Activated naive CD8-positive, alpha-beta T cell treated with anti-CD3 and anti-CD28 coated beads for 36 hours (primary cell): ENCODE measurements around the gene ZNF592. TPM values are rescaled to one million over a fixed set of nuclear protein-coding genes. Genes with fewer than 3 reads are reported as not detected.

Experiments used
- DNase-seq: peaks from one replicate; pipeline ENCODE4 v3.0.0; 2021
- H3K27ac Mint-ChIP-seq: one replicate; pipeline ENCODE4 v1.8.0; 2022; ENCODE audit warnings: mild to moderate bottlenecking, moderate library complexity, mixed read lengths
- H3K27me3 Mint-ChIP-seq: one replicate; pipeline ENCODE4 v1.8.0; 2022; ENCODE audit warnings: mild to moderate bottlenecking, mixed read lengths
- H3K36me3 Mint-ChIP-seq: one replicate; pipeline ENCODE4 v1.8.0; 2021; ENCODE audit warnings: mild to moderate bottlenecking, mixed read lengths
- H3K4me1 Mint-ChIP-seq: one replicate; pipeline ENCODE4 v1.8.0; 2021; ENCODE audit warnings: mixed read lengths
- H3K4me3 Mint-ChIP-seq: one replicate; pipeline ENCODE4 v1.8.0; 2022; ENCODE audit warnings: mild to moderate bottlenecking, moderate library complexity, mixed read lengths
- H3K9me3 Mint-ChIP-seq: one replicate; pipeline ENCODE4 v1.8.0; 2022; ENCODE audit warnings: mixed read lengths
- total RNA-seq, 2 experiments: library from RNA; stranded (reverse); gene quantifications; one replicate each; pipeline ENCODE4 v1.2.3, GENCODE V29; 2021

ZNF592 gene
- total RNA-seq, 2 experiments from 2014 or later = 24.5 to 26.5 TPM

DNA sequence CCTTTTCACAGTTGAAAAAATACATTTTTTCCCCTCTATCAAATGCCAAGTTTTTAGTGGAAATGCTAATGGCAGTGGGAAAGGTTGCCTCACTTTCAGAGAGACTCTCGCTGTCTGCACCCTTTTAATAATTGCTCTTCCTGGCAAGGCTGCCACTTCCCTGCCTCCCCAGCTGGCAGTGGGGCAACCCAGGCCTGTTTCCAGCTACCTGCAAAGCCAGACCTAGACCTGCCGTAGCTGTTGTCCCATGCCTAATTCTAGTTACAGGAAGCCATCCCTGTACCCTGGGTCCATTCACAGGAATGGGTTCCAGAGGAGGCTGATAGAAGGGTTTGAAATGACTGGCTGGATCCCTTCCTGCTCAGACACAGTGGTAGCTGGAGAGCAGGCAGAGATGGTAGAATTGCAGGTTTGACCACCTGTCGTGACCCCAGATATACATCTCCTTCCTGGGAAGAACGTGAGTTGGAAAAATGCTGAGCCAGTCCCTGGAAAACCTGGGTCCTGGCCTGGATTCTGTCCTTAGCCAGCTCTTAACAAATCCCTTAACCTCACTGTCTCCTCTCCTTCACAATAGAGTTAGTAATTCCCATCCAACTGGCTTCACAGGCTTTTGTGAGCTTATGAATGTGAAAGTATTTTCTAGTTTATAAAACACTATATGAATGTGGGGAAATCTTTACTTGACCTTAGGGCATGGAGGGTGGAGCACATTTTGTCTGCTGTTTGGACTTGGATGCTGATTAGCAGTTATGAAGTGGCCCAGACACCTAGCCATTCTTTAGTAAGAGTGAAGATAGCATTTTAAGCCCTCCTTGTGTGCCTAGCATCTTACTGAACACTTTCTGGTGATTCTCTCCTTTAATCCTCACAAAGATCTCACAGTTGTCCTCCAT, 55.9 kb downstream of the ZNF592 start:
- no peak overlapping the region for H3K4me3 Mint-ChIP-seq
- no peak for DNase-seq
- H3K27me3 Mint-ChIP-seq = no peaks in the 10 kb centered on the region
- H3K9me3 Mint-ChIP-seq = no peaks in the 10 kb centered on the region
- peaks cover 9% of the 10 kb centered on the region for H3K36me3 Mint-ChIP-seq
- no peak overlapping the region for H3K27ac Mint-ChIP-seq
- no peaks in the 10 kb centered on the region for H3K4me1 Mint-ChIP-seq

DNA sequence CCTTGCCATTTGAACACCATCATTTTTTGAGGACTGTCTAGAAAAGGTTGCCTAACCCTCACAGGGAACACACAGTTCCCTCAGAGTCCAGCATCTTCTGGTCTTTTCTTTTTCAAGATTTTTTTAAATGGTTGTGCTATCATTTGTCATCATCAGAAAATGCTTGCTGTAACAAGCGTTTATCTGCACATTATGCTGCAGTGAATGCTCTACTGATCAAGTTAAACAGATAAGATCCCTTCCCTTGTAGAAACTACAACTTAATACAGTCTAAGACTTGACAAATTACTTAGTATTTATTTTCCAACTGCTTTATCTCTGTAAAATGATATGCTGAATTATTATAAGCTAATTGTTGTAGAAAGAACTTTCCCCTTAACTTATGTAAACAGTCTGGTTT, 56.8 kb downstream of the ZNF592 start:
- H3K27ac Mint-ChIP-seq = no peak overlapping the region
- no peaks in the 10 kb centered on the region for H3K27me3 Mint-ChIP-seq
- peaks cover 9% of the 10 kb centered on the region for H3K36me3 Mint-ChIP-seq
- no peak overlapping the region for H3K4me3 Mint-ChIP-seq
- no peaks in the 10 kb centered on the region for H3K4me1 Mint-ChIP-seq
- DNase-seq = no peak
- no peaks in the 10 kb centered on the region for H3K9me3 Mint-ChIP-seq

DNA sequence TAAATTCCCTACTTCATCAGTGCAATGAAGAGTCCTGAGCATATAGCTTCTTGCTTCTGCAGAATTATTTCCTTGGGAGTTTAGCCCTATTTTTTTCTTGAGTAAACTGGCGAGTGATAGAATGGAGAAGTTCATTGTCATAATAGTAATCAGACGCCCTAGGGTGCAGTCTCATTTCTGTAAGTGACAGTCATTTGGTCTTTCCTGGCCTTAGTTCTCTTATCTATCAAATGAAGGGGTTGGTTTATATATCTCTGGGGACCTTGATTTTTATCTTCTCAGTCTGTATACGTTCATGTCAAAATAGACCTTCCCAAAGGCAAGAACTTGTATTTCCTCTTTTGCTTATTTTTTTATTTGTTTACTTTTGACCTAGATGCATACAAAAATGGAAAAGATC, 58.8 kb downstream of the ZNF592 start:
- no peak overlapping the region for H3K27ac Mint-ChIP-seq
- DNase-seq = no peak
- H3K4me1 Mint-ChIP-seq = no peaks in the 10 kb centered on the region
- no peak overlapping the region for H3K4me3 Mint-ChIP-seq
- no peaks in the 10 kb centered on the region for H3K9me3 Mint-ChIP-seq
- peaks cover 9% of the 10 kb centered on the region for H3K36me3 Mint-ChIP-seq
- no peaks in the 10 kb centered on the region for H3K27me3 Mint-ChIP-seq

DNA sequence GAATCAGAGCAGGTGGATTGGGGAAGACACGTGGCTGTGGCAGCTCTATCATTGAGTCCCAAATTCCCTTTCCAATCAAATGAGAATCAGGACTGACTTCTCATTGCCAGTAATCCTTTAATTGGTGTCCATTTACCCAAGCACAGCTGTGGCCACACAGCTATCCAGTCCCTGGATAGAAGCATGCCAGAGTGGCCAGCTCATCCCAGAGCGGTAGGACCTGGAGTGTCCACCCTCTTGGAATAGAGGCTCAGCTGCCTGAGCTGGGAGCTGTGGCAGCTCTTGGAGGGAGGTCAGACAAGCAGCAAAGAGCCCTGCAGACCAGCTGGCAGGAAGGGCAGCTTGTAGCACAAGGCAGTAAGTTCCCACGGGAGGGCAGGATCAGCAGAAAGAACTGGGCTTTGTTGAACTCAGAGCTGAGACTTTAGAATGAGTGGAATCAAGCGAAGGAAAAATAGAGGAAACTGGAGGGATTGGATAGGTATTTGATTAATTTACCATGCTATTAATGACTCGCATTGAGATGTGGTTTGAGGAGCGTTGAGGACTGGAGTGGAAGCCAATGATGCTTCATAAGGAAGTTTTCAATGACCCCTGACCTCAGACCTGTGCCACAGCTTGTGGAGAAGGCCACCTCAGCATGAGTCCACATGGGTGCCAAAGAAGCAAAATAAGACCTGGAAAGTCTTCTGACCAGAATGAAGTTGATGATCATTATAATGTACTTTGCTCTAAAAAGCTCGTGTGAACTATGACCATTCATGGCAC, 61.9 kb downstream of the ZNF592 start:
- H3K4me1 Mint-ChIP-seq = no peaks in the 10 kb centered on the region
- H3K27me3 Mint-ChIP-seq = no peaks in the 10 kb centered on the region
- peaks cover 1% of the 10 kb centered on the region for H3K36me3 Mint-ChIP-seq
- no peak for DNase-seq
- no peaks in the 10 kb centered on the region for H3K9me3 Mint-ChIP-seq
- no peak overlapping the region for H3K27ac Mint-ChIP-seq
- no peak overlapping the region for H3K4me3 Mint-ChIP-seq

GRCh38 chr15:84811151-84811550, 62.8 kb downstream of the ZNF592 start:
- peaks cover 5% of the 10 kb centered on the region for H3K27me3 Mint-ChIP-seq
- no peak for DNase-seq
- H3K4me3 Mint-ChIP-seq = no peak overlapping the region
- H3K36me3 Mint-ChIP-seq = peaks cover 1% of the 10 kb centered on the region
- H3K4me1 Mint-ChIP-seq = no peaks in the 10 kb centered on the region
- no peak overlapping the region for H3K27ac Mint-ChIP-seq
- H3K9me3 Mint-ChIP-seq = no peaks in the 10 kb centered on the region

DNA sequence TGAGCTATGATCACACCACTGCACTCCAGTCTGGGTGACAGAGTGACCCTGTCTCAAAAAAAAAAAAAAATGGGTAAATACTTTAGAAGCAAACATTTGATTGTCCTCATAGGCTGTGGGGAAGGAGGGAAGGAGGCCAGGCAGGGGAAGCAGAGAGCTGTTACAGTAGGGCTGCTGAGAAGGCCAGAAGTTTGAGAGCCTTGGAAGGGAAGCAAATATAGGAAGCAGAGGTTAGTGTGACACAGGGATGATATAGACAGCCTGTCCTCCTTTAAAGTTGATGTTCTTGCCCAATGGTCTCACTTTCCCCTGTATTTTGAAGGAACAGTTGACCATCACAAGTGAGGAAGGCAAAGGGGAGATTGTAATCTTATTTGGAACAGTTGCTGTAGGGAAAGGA, 63.4 kb downstream of the ZNF592 start:
- no peak for DNase-seq
- Mint-ChIP-seq H3K4me1 (peaks cover 2% of the 10 kb centered on the region), H3K27me3 (peaks cover 10% of the 10 kb centered on the region), H3K4me3 (no peak overlapping the region), H3K27ac (no peak overlapping the region), H3K36me3 (peaks cover 1% of the 10 kb centered on the region), H3K9me3 (no peaks in the 10 kb centered on the region)

GRCh38 chr15:84812842-84813241, 64.5 kb downstream of the ZNF592 start:
- Mint-ChIP-seq H3K36me3 (peaks cover 1% of the 10 kb centered on the region), H3K4me1 (peaks cover 2% of the 10 kb centered on the region), H3K9me3 (no peaks in the 10 kb centered on the region), H3K27me3 (peaks cover 10% of the 10 kb centered on the region), H3K4me3 (no peak overlapping the region), H3K27ac (no peak overlapping the region)
- DNase-seq = no peak

DNA sequence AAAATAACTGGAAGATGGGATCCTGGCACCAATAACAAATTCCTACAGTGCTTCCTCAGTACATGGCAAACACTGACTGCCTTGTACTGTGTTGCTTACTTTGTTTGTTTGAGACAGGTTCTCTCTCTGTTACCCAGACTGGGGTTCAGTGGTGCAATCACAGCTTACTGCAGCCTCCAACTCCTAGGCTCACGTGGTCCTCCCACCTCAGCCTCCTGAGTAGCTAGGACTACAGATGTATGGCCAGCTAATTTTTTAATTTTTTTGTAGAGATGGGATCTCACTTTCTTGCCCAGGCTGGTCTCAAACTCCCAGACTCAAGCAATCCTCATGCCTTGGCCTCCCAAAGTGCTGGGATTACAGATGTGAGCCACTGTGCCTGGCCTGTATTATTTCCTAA, 65.0 kb downstream of the ZNF592 start:
- H3K4me3 Mint-ChIP-seq = no peak overlapping the region
- peaks cover 7% of the 10 kb centered on the region for H3K4me1 Mint-ChIP-seq
- H3K27me3 Mint-ChIP-seq = peaks cover 14% of the 10 kb centered on the region
- H3K9me3 Mint-ChIP-seq = no peaks in the 10 kb centered on the region
- no peak for DNase-seq
- H3K27ac Mint-ChIP-seq = no peak overlapping the region
- peaks cover 1% of the 10 kb centered on the region for H3K36me3 Mint-ChIP-seq

- no peak overlapping the region for H3K4me3 Mint-ChIP-seq
- peaks cover 14% of the 10 kb centered on the region for H3K27me3 Mint-ChIP-seq
- H3K4me1 Mint-ChIP-seq = peaks cover 7% of the 10 kb centered on the region
- H3K9me3 Mint-ChIP-seq = no peaks in the 10 kb centered on the region
- no peak overlapping the region for H3K27ac Mint-ChIP-seq
- peaks cover 1% of the 10 kb centered on the region for H3K36me3 Mint-ChIP-seq
- no peak for DNase-seq
Observed at GRCh38 chr15:84813931-84814330, 65.5 kb downstream of the ZNF592 start.

DNA sequence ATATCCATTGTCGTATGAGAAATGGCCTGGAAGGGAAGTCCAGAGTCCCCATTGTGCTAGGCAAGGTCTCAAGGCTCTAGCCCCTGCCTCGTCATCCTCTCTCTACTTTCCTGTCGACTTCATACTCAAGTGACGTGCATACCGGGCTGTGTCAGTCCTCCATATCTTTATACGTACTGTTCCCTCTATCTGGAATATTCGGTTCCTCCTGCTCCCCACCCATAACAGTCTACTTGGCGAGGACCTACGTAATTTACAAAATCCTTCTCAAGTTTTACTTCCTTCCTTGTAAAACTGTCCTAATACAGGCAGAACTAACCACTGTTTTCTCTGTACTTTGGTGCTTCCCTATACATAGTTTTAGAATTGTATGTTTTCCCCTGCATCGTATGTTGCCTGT, 66.5 kb downstream of the ZNF592 start:
- no peak overlapping the region for H3K27ac Mint-ChIP-seq
- DNase-seq = no peak
- H3K9me3 Mint-ChIP-seq = no peaks in the 10 kb centered on the region
- H3K4me3 Mint-ChIP-seq = no peak overlapping the region
- H3K27me3 Mint-ChIP-seq = peaks cover 14% of the 10 kb centered on the region
- peaks cover 7% of the 10 kb centered on the region for H3K4me1 Mint-ChIP-seq
- H3K36me3 Mint-ChIP-seq = no peaks in the 10 kb centered on the region

DNA sequence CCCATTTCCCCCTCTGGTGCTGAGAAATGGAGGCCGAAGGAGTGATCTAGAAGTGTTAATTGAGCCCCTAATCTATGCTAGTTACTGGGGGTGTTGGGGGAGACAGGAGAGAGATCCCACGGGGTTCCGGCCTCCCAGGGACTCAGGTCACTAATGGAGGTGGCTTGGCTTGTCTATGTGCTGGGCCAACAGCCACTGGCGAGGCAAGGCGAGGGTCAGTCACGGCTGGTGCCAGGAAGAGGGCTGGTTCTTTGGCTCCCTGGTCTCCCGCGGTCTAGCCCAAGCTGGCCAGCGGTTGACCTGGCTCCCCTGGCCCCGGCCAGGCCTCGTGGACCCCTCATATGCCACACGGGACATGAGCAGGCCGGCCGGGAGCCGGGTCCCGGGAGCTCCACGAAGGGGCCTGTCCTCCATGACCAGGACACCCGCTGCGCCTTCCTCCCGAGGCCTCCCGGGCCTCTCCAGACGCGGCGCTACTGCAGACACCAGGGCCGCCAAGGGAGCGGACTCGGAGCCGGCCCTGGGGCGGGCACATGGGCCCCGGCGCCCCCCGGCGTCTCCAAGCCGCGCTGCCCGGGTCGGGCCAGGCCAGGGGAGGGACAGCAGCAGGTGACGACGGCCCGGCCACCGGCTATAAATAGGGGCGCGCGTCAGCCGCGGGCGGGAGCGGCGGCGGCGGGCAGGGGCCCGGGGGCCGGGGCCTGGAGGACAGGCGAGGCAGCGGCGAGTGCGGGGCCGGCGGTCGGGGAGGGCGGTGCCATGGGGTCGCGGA, 68.5 kb downstream of the ZNF592 start, which contains the start of gene ALPK3:
Gene ALPK3, plus strand, starts transcription at position 663 of the 772 bp plus-strand sequence. Its CDS starts 97 bp downstream, at position 760.
- Mint-ChIP-seq H3K27ac (no peak within 1 kb of the TSS), H3K4me3 (no peak within 1 kb of the TSS), H3K36me3 (no peaks in the 10 kb centered on the region), H3K27me3 (peaks cover 14% of the 10 kb centered on the region), H3K9me3 (no peaks in the 10 kb centered on the region), H3K4me1 (peaks cover 7% of the 10 kb centered on the region)
- no peak for DNase-seq

DNA sequence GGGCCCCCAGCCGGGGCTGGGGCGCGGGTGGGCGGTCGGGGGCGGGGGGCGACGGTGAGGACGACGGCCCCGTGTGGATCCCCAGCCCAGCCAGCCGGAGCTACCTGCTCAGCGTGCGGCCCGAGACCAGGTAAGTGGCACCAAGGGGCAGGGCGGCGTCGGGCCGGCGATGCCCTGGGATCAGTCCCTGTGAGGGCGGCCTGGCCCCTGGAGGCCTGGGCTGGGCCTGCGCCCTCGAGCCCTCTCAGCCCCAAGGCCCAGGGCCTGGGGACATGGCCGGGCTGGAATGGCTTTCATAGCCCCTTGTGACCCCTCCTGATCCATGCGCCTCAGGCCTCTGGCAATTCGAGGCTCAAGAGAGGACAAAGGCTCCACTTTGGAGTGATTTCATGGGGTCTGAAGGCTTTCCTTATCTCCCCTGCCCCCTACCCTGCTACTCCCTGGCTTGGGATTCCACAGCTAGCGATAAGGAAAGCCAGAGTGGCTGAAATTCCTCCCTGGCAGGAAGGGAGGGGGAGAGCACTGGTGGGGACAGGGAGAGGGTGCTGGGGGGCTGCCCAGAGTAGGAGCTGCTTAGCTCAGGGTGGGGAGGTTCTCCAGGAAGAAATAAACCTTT, 69.2 kb downstream of the ZNF592 start:
- Mint-ChIP-seq H3K36me3 (no peaks in the 10 kb centered on the region), H3K4me1 (peaks cover 7% of the 10 kb centered on the region), H3K27me3 (peaks cover 14% of the 10 kb centered on the region), H3K9me3 (no peaks in the 10 kb centered on the region), H3K27ac (no peak overlapping the region), H3K4me3 (no peak overlapping the region)
- DNase-seq = no peak

DNA sequence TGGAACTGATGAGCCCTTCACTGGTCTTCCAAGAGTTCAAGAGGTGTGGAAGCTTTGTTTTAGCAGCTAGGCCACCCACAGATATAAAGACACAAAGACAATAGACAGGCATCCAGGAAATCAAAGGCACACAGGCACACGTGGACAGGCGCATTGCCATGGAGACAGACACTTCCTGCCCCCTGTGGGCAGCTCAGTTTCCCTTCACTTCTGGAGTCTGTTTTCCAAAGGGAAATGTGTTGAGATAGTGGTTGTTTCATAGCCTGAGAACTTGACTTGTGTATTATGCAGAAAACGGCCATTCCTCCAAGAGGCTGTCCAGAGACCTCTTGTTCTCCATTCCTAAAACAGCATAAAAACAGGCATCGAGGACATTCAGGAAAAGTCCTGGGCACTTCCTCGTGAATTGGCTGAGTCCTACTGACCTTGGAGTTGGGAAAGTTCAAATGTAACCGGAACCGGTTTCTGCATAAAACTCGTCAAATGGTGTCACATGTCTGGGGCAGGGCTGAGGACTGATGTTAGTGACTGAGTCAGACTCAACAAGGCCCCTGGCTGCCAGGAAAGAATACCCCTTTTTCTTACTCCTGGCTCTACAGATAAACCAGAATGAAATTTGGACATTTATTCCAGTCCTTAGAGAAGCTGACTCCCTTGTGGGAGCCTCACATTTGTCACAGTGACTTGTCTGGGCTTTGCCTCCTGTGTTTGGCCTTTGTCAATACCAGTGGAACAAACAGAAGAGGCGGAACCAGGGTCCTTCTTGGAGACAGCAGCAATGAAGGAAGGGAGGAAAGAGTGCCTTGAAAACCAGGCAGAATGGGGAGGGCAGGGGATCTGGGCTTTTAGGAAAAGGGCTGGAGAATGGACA, 70.1 kb downstream of the ZNF592 start:
- no peaks in the 10 kb centered on the region for H3K9me3 Mint-ChIP-seq
- H3K4me1 Mint-ChIP-seq = peaks cover 7% of the 10 kb centered on the region
- H3K27me3 Mint-ChIP-seq = peaks cover 14% of the 10 kb centered on the region
- H3K4me3 Mint-ChIP-seq = no peak overlapping the region
- no peaks in the 10 kb centered on the region for H3K36me3 Mint-ChIP-seq
- H3K27ac Mint-ChIP-seq = no peak overlapping the region
- DNase-seq = no peak

- DNase-seq = no peak
- Mint-ChIP-seq H3K4me1 (peaks cover 7% of the 10 kb centered on the region), H3K27me3 (peaks cover 14% of the 10 kb centered on the region), H3K36me3 (no peaks in the 10 kb centered on the region), H3K4me3 (no peak overlapping the region), H3K27ac (no peak overlapping the region), H3K9me3 (no peaks in the 10 kb centered on the region)
Observed at GRCh38 chr15:84819291-84819768, 70.9 kb downstream of the ZNF592 start.
